BJ (cell line): ENCODE data around the gene PLXNB1. TPM values are rescaled to one million over a fixed set of nuclear protein-coding genes. Genes with fewer than 3 reads are reported as not detected.

Experiments used
- CTCF ChIA-PET: fragments of 350-600 bp; formaldehyde crosslinking; extraction: SDS; loops from one replicate; lab custom pipeline; 2021; ENCODE audit warnings: antibody characterized with exemption, inconsistent platforms; lab: Yijun Ruan, JAX
- POLR2A ChIA-PET: fragments of 300-600 bp; sonication (Branson Sonifier 250); formaldehyde crosslinking; extraction: SDS; loops from one replicate; lab custom pipeline; 2021; ENCODE audit warnings: antibody characterized with exemption; lab: Charles Lee
- DNase-seq: peaks from one replicate; pipeline ENCODE4 v3.0.0-alpha.2; 2011; ENCODE audit warnings: low read depth
- H3K27me3 ChIP-seq: 2 replicates; pipeline ENCODE4 v1.6.0; 2011; ENCODE audit warnings: low read length; ENCODE audit not compliant: control insufficient read depth, insufficient read depth
- H3K36me3 ChIP-seq: 2 replicates; pipeline ENCODE4 v1.5.1; 2011; ENCODE audit warnings: low read length; ENCODE audit not compliant: control insufficient read depth, insufficient read depth
- H3K4me3 ChIP-seq: 2 replicates; pipeline ENCODE4 v1.5.1; 2011; ENCODE audit warnings: low read depth, mild to moderate bottlenecking, control low read depth, low read length
- polyA plus RNA-seq: library from polyadenylated mRNA; depleted of rRNA; stranded (reverse); fragments of >200 nt; gene quantifications from 2 replicates; pipeline ENCODE4 v1.2.3, GENCODE V29; 2011
- TF ChIP-seq, protein P1 (sequence below): IDR thresholded peaks from 2 replicates; pipeline ENCODE4 v1.5.1; 2011; ENCODE audit warnings: low read depth, mild to moderate bottlenecking, control low read depth, inconsistent platforms, low read length, moderate library complexity; ENCODE audit not compliant: insufficient read depth

PLXNB1 gene
- polyA plus RNA-seq, 1 experiment, result 26.3 TPM

- Histone ChIP-seq H3K4me3 (no peak overlapping the region), H3K27me3 (no peaks in the 10 kb centered on the region), H3K36me3 (peaks cover 25% of the 10 kb centered on the region)
- CTCF ChIA-PET, result interaction anchor here (4.8 kb wide), 1 partner anchor 30 kb away, joined by 37 read pairs; no protein-coding TSS in a partner anchor
- POLR2A ChIA-PET, result no interaction called here
- TF ChIP-seq, protein P1, sequence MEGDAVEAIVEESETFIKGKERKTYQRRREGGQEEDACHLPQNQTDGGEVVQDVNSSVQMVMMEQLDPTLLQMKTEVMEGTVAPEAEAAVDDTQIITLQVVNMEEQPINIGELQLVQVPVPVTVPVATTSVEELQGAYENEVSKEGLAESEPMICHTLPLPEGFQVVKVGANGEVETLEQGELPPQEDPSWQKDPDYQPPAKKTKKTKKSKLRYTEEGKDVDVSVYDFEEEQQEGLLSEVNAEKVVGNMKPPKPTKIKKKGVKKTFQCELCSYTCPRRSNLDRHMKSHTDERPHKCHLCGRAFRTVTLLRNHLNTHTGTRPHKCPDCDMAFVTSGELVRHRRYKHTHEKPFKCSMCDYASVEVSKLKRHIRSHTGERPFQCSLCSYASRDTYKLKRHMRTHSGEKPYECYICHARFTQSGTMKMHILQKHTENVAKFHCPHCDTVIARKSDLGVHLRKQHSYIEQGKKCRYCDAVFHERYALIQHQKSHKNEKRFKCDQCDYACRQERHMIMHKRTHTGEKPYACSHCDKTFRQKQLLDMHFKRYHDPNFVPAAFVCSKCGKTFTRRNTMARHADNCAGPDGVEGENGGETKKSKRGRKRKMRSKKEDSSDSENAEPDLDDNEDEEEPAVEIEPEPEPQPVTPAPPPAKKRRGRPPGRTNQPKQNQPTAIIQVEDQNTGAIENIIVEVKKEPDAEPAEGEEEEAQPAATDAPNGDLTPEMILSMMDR, result no peak
- no peak for DNase-seq
These were observed 23.9 kb downstream of the PLXNB1 start for GRCh38 chr3:48405971-48406370.

GRCh38 chr3:48405343-48405881 lies 24.5 kb downstream of the PLXNB1 start:
- no peak overlapping the region for H3K4me3 ChIP-seq
- H3K27me3 ChIP-seq, result no peaks in the 10 kb centered on the region
- TF ChIP-seq, protein P1, result no peak
- no peak for DNase-seq
- ChIA-PET POLR2A (no interaction called here), CTCF (interaction anchor here (4.8 to 7.8 kb wide), 2 partner anchors 29 to 31 kb away, joined by 37 to 252 read pairs; no protein-coding TSS in a partner anchor)
- H3K36me3 ChIP-seq, result peaks cover 23% of the 10 kb centered on the region

DNA sequence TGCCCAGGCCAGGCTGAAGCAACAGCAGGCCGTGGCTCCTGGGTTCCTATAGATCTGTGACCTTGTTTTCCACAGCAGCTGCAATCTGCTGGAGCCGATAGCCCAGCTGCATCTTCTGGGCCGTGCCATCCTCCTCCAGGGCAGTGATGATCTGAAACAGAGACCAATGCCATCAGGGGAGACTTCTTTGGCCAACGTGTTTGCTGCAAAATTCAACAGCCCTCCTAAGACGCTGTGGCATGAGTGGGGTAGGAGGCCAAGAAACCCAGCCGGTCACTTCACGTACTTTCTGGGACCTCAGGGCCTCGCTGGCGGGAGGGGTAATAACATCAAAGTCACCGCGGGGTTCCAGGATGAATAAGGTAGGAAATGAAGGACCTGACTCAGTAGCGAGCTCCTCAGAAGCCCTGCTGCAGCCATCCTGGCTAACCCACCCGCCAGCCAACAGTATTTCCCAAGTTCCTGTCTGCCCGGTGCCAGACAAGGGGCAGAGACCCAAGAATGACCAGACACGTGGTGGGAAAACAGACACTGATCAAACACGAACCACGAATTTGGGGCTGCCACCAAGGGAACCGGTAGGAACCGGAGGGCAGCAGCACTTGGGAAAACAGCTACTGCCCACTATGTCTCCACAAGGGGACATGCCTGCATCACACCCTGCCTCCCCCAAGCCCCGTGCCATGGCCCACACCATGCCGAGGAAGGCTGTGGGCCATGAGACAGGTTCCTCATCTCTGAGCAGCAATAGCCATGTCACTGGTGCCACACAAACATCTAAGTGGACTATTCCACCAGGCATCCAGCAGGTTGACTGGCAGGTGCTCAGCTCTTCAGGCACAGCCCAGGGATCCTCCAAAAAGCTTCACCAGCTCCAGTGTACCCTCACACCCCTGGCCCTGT lies 25.2 kb downstream of the PLXNB1 start:
- no peak overlapping the region for H3K4me3 ChIP-seq
- TF ChIP-seq, protein P1, result no peak
- no peaks in the 10 kb centered on the region for H3K27me3 ChIP-seq
- CTCF ChIA-PET, result interaction anchor here (1.1 to 7.8 kb wide), 2 partner anchors 30 to 37 kb away, joined by 4 to 252 read pairs; no protein-coding TSS in a partner anchor
- H3K36me3 ChIP-seq, result peaks cover 19% of the 10 kb centered on the region
- POLR2A ChIA-PET, result no interaction called here
- no peak for DNase-seq

DNA sequence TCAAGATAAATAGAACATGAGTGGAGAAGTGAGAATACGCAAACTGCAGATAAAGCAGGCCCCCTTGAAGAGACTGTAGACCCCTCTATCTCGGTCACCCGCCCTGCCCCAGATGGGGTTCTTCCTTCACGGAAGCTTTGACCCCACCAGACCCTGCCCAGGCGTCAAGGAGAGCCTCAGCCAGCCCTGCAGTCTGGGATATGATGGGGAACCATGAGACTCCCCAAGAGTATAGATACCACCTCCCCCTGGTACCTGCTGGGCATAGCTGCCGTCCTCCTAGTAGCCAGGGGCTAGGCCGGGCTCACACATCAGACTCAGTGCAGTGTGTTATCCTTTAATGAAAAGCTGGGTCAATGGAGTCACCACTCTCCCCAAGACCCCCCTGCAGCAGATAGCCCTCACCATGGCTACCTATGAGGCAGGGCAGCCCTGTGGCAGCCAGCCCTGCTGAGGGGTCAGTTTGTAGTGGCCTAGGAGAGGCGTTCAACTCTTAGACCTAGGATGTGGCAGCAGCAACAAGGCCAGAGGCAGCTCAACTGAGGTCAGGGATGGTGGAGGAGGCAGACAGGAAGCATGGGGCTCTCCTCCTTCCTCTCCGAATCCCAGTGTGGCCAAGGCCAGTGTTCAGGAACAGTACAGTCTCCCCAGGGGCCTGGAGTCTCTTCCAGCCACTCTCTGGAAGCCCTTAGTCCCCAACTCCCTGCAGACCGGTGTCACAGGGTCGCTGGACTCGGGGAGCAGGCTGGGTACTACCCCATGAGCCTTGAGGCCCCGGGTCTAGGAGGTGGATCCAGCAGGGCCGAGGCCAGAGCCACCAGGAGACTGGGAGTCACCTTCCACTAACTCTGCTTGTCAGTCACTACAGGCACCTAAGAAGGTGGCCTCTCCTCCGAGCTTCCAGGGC lies 26.1 kb downstream of the PLXNB1 start:
- TF ChIP-seq, protein P1, result no peak
- CTCF ChIA-PET, result interaction anchor here (1.1 to 7.8 kb wide), 3 partner anchors 10 to 36 kb away, joined by 3 to 252 read pairs (median 4); no protein-coding TSS in a partner anchor
- POLR2A ChIA-PET, result no interaction called here
- DNase-seq, result no peak
- Histone ChIP-seq H3K4me3 (no peak overlapping the region), H3K36me3 (peaks cover 16% of the 10 kb centered on the region), H3K27me3 (no peaks in the 10 kb centered on the region; the same call in 1 of the 2 replicates)
